NB4 (cell line): Measurements from ENCODE around the gene RANBP1.

Experiments
- DNase-seq: peaks from one replicate; pipeline ENCODE4 v3.0.0; 2010; ENCODE audit warnings: low read depth
- H3K4me3 ChIP-seq: one replicate; pipeline ENCODE4 v1.5.1; 2011; ENCODE audit warnings: mild to moderate bottlenecking, low read depth, low read length, moderate library complexity
- CTCF ChIP-seq: IDR thresholded peaks from one replicate; pipeline ENCODE4 v1.5.1; 2012; ENCODE audit warnings: low read depth, low read length
- MAX ChIP-seq: IDR thresholded peaks from 2 replicates; pipeline ENCODE4 v1.6.1; 2011; ENCODE audit warnings: low read depth, low read length
- MYC ChIP-seq: IDR thresholded peaks from 2 replicates; pipeline ENCODE4 v1.6.1; 2011; ENCODE audit warnings: low read depth, low read length
- POLR2A ChIP-seq: IDR thresholded peaks from 2 replicates; pipeline ENCODE4 v1.6.1; 2011; ENCODE audit warnings: mild to moderate bottlenecking; ENCODE audit not compliant: insufficient read length; ENCODE audit errors: extremely low read depth

The RANBP1 gene

GRCh38 chr22:20147237-20147988 lies 31.5 kb downstream of the RANBP1 start:
- H3K4me3 ChIP-seq, result no peak overlapping the region
- no peak for TF ChIP-seq POLR2A
- no peak for TF ChIP-seq MYC
- no peak for TF ChIP-seq MAX
- TF ChIP-seq CTCF, result no peak
- DNase-seq, result peak; percentile 45

GRCh38 chr22:20148414-20148813 lies 32.5 kb downstream of the RANBP1 start:
- TF ChIP-seq POLR2A (no peak), MAX (no peak), MYC (no peak), CTCF (no peak)
- H3K4me3 ChIP-seq, result no peak overlapping the region
- DNase-seq, result no peak

GRCh38 chr22:20149257-20150250 lies 33.6 kb downstream of the RANBP1 start:
- TF ChIP-seq POLR2A, result no peak
- TF ChIP-seq MYC, result no peak
- no peak for TF ChIP-seq CTCF
- TF ChIP-seq MAX, result no peak
- no peak for DNase-seq
- no peak overlapping the region for H3K4me3 ChIP-seq

GRCh38 chr22:20150381-20151275 lies 34.7 kb downstream of the RANBP1 start, which contains the start of gene CCDC188:
Gene CCDC188, minus strand, starts transcription at chr22:20151055. Its CDS starts 69 bp downstream, at chr22:20150986.
- H3K4me3 ChIP-seq, result no peak within 1 kb of the TSS
- TF ChIP-seq MYC (no peak), POLR2A (no peak), MAX (no peak), CTCF (no peak)
- no peak for DNase-seq

- H3K4me3 ChIP-seq, result no peak overlapping the region
- no peak for TF ChIP-seq CTCF
- no peak for TF ChIP-seq POLR2A
- no peak for TF ChIP-seq MYC
- TF ChIP-seq MAX, result no peak
- DNase-seq, result no peak
Measured at GRCh38 chr22:20151276-20151588, 35.3 kb downstream of the RANBP1 start.
